Measurements from ENCODE around the gene NEK6.

Gene NEK6

GRCh38 chr9:124394596-124394995, 136.8 kb downstream of the NEK6 start:
- TF ChIP-seq FOXP2 (optimal IDR thresholded peaks at IDR 0.05; ENCODE audit: borderline replicate concordance, extremely low read depth, extremely low read length, insufficient read depth) (no peak), POLR2AphosphoS5 (IDR thresholded peaks at IDR 0.05; ENCODE audit: low read depth, low read length) (no peak), SIN3A (IDR thresholded peaks at IDR 0.05; ENCODE audit: borderline replicate concordance, insufficient read depth, low read length) (no peak), TAF1 (IDR thresholded peaks at IDR 0.05; ENCODE audit: borderline replicate concordance, insufficient read depth, low read length) (no peak), REST (IDR thresholded peaks at IDR 0.05; ENCODE audit: insufficient read depth in 1 of 2, low read depth in 2 of 2, low read length in 2 of 2) (no peak)

GRCh38 chr9:124395826-124396225, 138.1 kb downstream of the NEK6 start:
- TF ChIP-seq REST (IDR thresholded peaks at IDR 0.05; ENCODE audit: insufficient read depth in 1 of 2, low read depth in 2 of 2, low read length in 2 of 2), result no peak
- TF ChIP-seq FOXP2 (optimal IDR thresholded peaks at IDR 0.05; ENCODE audit: borderline replicate concordance, extremely low read depth, extremely low read length, insufficient read depth), result no peak
- TF ChIP-seq POLR2AphosphoS5 (IDR thresholded peaks at IDR 0.05; ENCODE audit: low read depth, low read length), result no peak
- TF ChIP-seq TAF1 (IDR thresholded peaks at IDR 0.05; ENCODE audit: borderline replicate concordance, insufficient read depth, low read length), result no peak
- no peak for TF ChIP-seq SIN3A (IDR thresholded peaks at IDR 0.05; ENCODE audit: borderline replicate concordance, insufficient read depth, low read length)

- TF ChIP-seq REST (IDR thresholded peaks at IDR 0.05; ENCODE audit: insufficient read depth in 1 of 2, low read depth in 2 of 2, low read length in 2 of 2) (no peak), TAF1 (IDR thresholded peaks at IDR 0.05; ENCODE audit: borderline replicate concordance, insufficient read depth, low read length) (no peak), POLR2AphosphoS5 (IDR thresholded peaks at IDR 0.05; ENCODE audit: low read depth, low read length) (no peak), FOXP2 (optimal IDR thresholded peaks at IDR 0.05; ENCODE audit: borderline replicate concordance, extremely low read depth, extremely low read length, insufficient read depth) (no peak), SIN3A (IDR thresholded peaks at IDR 0.05; ENCODE audit: borderline replicate concordance, insufficient read depth, low read length) (no peak)
Observed at GRCh38 chr9:124398191-124398935, 140.6 kb downstream of the NEK6 start.

- TF ChIP-seq TAF1 (IDR thresholded peaks at IDR 0.05; ENCODE audit: borderline replicate concordance, insufficient read depth, low read length) (no peak), FOXP2 (optimal IDR thresholded peaks at IDR 0.05; ENCODE audit: borderline replicate concordance, extremely low read depth, extremely low read length, insufficient read depth) (no peak), POLR2AphosphoS5 (IDR thresholded peaks at IDR 0.05; ENCODE audit: low read depth, low read length) (no peak), SIN3A (IDR thresholded peaks at IDR 0.05; ENCODE audit: borderline replicate concordance, insufficient read depth, low read length) (no peak), REST (IDR thresholded peaks at IDR 0.05; ENCODE audit: insufficient read depth in 1 of 2, low read depth in 2 of 2, low read length in 2 of 2) (no peak)
Observed at GRCh38 chr9:124399323-124399967, 141.7 kb downstream of the NEK6 start.

All from PFSK-1 (cell line).